Suprapubic skin (tissue), 4 donors: ENCODE results near the gene EEF1AKMT3. TPM values are rescaled to one million over a fixed set of nuclear protein-coding genes. Genes with fewer than 3 reads are reported as not detected.
A peak's percentile ranks its signal among the peaks of the same experiment; 100 is the strongest.

Experiments
- DNase-seq, 2 donors: peaks; one replicate each; pipeline ENCODE4 v3.0.0-alpha.2; 2019; ENCODE audit warnings: low spot score in 2 of 2
- H3K27ac ChIP-seq: fragments of 200-600 bp; sonication (generic); one replicate; pipeline ENCODE4 v1.5.1; 2019
- H3K27me3 ChIP-seq: fragments of 200-600 bp; sonication (generic); one replicate; pipeline ENCODE4 v1.5.1; 2019
- H3K36me3 ChIP-seq: fragments of 200-600 bp; sonication (generic); one replicate; pipeline ENCODE4 v1.5.1; 2019
- H3K4me1 ChIP-seq: fragments of 200-600 bp; sonication (generic); one replicate; pipeline ENCODE4 v1.5.1; 2019
- H3K4me3 ChIP-seq: fragments of 200-600 bp; sonication (generic); one replicate; pipeline ENCODE4 v1.5.1; 2019; ENCODE audit warnings: mild to moderate bottlenecking
- H3K9me3 ChIP-seq: fragments of 200-600 bp; sonication (generic); one replicate; pipeline ENCODE4 v1.5.1; 2019
- EP300 ChIP-seq: sonication (generic); formaldehyde crosslinking; IDR thresholded peaks from one replicate; pipeline ENCODE4 v1.6.1; 2017; ENCODE audit warnings: antibody characterized with exemption
- POLR2A ChIP-seq, 2 donors: fragments of 450-650 bp; IDR thresholded peaks; one replicate each; pipeline ENCODE4 v1.6.1; 2017; ENCODE audit warnings: antibody characterized with exemption in 2 of 2, mild to moderate bottlenecking in 2 of 2, moderate library complexity in 2 of 2
- POLR2AphosphoS5 ChIP-seq, 3 donors: sonication (generic); formaldehyde crosslinking; IDR thresholded peaks; one replicate each; pipeline ENCODE4 v1.6.1; 2017; ENCODE audit warnings: antibody characterized with exemption in 3 of 3
- WGBS: methylation state at CpG from one replicate; pipeline ENCODE4 v1.1.5; 2018; 5-methylcytosine and 5-hydroxymethylcytosine counted together
- total RNA-seq, 4 donors: library from RNA; depleted of rRNA; stranded (reverse); fragments of >200 nt; gene quantifications; one replicate each; pipeline ENCODE4 v1.1.0, GENCODE V29; 2016
- TF ChIP-seq, protein P1 (sequence below), 2 donors: fragments of 200-600 bp in 1 of 2; fragments of 450-650 bp in 1 of 2; sonication (generic) in 1 of 2; IDR thresholded peaks; one replicate each; pipeline ENCODE4 v1.5.1; 2016 to 2019; ENCODE audit warnings: antibody characterized with exemption in 2 of 2, mild to moderate bottlenecking in 1 of 2, moderate library complexity in 1 of 2

EEF1AKMT3 gene
- total RNA-seq, 4 donors from 2014 or later = 8.7 to 13.7 (median 11.3) TPM

DNA sequence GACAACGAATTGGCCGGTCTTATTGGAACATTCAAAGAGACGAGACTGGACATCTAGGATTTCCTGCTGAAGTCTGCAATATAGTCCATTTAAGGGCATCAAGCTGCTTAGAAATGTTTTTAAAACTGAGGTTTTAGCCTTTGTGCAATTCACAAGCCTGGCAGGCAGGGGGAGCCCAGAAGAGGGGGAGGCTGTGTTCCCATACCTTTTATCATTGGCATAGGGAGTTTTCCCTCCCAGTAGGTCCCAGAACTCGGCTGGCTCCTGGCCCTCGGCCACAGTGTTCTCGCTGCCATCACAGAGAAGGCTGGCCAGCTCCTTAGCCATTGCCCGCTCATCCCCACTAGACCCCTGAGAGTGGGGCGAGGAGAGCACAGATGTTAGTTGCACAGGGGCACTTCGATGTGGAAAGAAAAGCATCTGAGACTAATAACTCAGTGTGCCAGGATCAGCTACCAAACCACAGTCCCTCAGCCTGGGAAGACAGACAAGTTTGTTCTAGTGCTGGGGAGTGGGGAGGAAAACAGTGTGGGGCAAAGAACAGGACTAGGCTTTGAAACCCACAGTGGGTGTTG is 31.0 kb downstream of the EEF1AKMT3 start:
- Histone ChIP-seq H3K27me3 (no peaks in the 10 kb centered on the region), H3K9me3 (no peaks in the 10 kb centered on the region), H3K4me3 (no peak overlapping the region), H3K36me3 (peaks cover 59% of the 10 kb centered on the region), H3K27ac (no peak overlapping the region), H3K4me1 (peaks cover 7% of the 10 kb centered on the region)
- no peak for DNase-seq
- TF ChIP-seq, protein P1, sequence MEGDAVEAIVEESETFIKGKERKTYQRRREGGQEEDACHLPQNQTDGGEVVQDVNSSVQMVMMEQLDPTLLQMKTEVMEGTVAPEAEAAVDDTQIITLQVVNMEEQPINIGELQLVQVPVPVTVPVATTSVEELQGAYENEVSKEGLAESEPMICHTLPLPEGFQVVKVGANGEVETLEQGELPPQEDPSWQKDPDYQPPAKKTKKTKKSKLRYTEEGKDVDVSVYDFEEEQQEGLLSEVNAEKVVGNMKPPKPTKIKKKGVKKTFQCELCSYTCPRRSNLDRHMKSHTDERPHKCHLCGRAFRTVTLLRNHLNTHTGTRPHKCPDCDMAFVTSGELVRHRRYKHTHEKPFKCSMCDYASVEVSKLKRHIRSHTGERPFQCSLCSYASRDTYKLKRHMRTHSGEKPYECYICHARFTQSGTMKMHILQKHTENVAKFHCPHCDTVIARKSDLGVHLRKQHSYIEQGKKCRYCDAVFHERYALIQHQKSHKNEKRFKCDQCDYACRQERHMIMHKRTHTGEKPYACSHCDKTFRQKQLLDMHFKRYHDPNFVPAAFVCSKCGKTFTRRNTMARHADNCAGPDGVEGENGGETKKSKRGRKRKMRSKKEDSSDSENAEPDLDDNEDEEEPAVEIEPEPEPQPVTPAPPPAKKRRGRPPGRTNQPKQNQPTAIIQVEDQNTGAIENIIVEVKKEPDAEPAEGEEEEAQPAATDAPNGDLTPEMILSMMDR (IDR thresholded peaks at IDR 0.05) = peak; percentile 52 to 82
- TF ChIP-seq POLR2A (IDR thresholded peaks at IDR 0.05) = no peak
- TF ChIP-seq POLR2AphosphoS5 (IDR thresholded peaks at IDR 0.05) = no peak
- TF ChIP-seq EP300 = no peak
- WGBS = 31% methylated on average over 9 of the region's 9 CpGs

DNA sequence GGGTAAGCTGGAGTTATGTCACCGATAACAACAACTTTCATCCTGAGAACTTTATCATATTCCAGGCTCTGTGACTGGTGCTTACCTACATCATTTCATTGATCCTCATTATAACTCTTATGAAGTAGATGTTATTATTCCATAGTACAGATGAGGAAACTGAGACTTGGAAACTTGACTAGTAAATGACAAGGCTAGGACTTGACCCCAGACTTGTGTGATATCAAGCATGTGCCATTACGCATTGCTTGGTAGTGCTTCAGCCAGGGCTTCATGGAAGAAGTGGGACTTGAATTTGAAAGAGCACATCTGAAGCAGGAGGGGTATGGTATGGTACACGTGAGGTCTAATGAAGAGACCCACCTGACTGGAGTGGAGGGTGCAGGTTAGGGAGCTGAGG is 34.3 kb downstream of the EEF1AKMT3 start:
- Histone ChIP-seq H3K27ac (no peak overlapping the region), H3K4me3 (no peak overlapping the region), H3K9me3 (no peaks in the 10 kb centered on the region), H3K36me3 (peaks cover 62% of the 10 kb centered on the region), H3K27me3 (no peaks in the 10 kb centered on the region), H3K4me1 (peaks cover 7% of the 10 kb centered on the region)
- WGBS = 100% methylated on average over 3 of the region's 3 CpGs
- TF ChIP-seq POLR2AphosphoS5 (IDR thresholded peaks at IDR 0.05) = no peak
- TF ChIP-seq, protein P1 (IDR thresholded peaks at IDR 0.05) = no peak
- TF ChIP-seq POLR2A (IDR thresholded peaks at IDR 0.05) = no peak
- TF ChIP-seq EP300 = no peak
- no peak for DNase-seq

DNA sequence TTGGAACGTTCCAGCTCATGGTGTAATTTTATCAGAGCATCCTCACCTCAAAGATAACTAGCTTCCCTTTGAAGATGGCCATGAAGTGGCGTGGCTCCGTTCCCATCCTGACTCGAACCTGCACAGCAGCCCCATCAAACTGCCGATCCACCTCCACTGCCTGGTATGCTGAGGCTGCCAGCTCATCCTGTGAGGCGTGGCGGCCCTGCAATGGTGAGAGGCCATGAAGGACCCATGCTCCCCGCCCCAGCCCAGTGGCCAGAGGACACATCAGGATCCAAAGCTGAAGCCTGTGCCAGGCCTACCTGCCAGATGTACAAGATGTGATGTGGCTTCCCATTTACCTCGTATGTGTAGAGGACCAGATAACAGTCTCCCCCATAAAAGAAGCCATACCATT is 34.9 kb downstream of the EEF1AKMT3 start:
- peaks cover 56% of the 10 kb centered on the region for H3K36me3 ChIP-seq
- H3K27me3 ChIP-seq = no peaks in the 10 kb centered on the region
- H3K9me3 ChIP-seq = no peaks in the 10 kb centered on the region
- 82% methylated on average over 8 of the region's 9 CpGs for WGBS
- DNase-seq = no peak
- H3K4me1 ChIP-seq = peaks cover 7% of the 10 kb centered on the region
- TF ChIP-seq, protein P1 (IDR thresholded peaks at IDR 0.05) = no peak
- no peak for TF ChIP-seq POLR2A (IDR thresholded peaks at IDR 0.05)
- no peak for TF ChIP-seq POLR2AphosphoS5 (IDR thresholded peaks at IDR 0.05)
- TF ChIP-seq EP300 = no peak
- no peak overlapping the region for H3K4me3 ChIP-seq
- no peak overlapping the region for H3K27ac ChIP-seq

DNA sequence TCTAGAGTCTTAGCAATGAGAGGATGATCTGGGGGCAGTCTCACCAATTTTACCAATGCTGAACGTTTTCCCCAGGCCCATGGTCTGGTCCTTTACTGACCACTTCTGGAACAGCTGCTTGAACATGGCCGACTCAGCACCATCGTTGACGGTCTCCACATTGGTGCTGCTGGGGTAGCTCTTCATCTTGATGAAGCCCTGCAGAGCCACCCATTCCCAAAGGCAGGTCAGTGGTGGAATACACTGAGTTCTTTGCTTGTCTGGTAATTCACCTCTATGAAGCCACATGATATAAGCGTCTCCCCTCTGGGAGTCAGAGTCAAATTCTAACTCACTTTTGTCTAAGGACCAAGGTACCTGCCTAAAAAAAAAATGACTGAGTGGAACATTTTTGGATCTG is 35.9 kb downstream of the EEF1AKMT3 start:
- H3K36me3 ChIP-seq = peaks cover 52% of the 10 kb centered on the region
- no peak overlapping the region for H3K27ac ChIP-seq
- no peaks in the 10 kb centered on the region for H3K27me3 ChIP-seq
- 94% methylated on average over 5 of the region's 5 CpGs for WGBS
- peaks cover 5% of the 10 kb centered on the region for H3K4me1 ChIP-seq
- H3K9me3 ChIP-seq = no peaks in the 10 kb centered on the region
- H3K4me3 ChIP-seq = no peak overlapping the region
- no peak for DNase-seq
- TF ChIP-seq POLR2A (IDR thresholded peaks at IDR 0.05) = no peak
- TF ChIP-seq POLR2AphosphoS5 (IDR thresholded peaks at IDR 0.05) = no peak
- TF ChIP-seq EP300 = no peak
- TF ChIP-seq, protein P1 (IDR thresholded peaks at IDR 0.05) = no peak

DNA sequence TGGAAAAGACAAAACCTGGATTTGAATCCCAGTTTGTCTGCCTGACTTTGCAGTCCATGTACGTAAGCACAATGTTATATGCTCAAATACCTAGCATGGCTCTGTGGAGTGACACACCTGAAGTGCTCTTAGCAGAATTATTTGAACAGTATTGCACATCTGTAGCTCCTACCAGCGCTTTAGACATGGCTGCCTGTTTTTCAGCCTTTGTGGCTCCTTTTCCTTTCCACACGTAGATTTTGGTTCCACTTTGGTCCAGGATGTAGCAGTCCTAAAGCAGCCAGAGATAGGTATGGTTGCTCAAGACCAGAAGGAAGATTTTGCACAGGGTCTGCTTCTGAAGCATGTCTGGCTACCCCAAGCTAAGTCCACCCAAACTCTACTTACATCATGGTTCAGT is 37.0 kb downstream of the EEF1AKMT3 start:
- no peaks in the 10 kb centered on the region for H3K27me3 ChIP-seq
- H3K36me3 ChIP-seq = peaks cover 52% of the 10 kb centered on the region
- no peaks in the 10 kb centered on the region for H3K4me1 ChIP-seq
- whole genome bisulfite sequencing = 94% methylated on average over 3 of the region's 3 CpGs
- no peak overlapping the region for H3K27ac ChIP-seq
- no peak for DNase-seq
- TF ChIP-seq POLR2A (IDR thresholded peaks at IDR 0.05) (no peak), POLR2AphosphoS5 (IDR thresholded peaks at IDR 0.05) (no peak), EP300 (no peak)
- TF ChIP-seq, protein P1 (IDR thresholded peaks at IDR 0.05) = no peak
- H3K9me3 ChIP-seq = no peaks in the 10 kb centered on the region
- no peak overlapping the region for H3K4me3 ChIP-seq
